Measurements from ENCODE around the gene CCDC179. TPM values are rescaled to one million over a fixed set of nuclear protein-coding genes. Genes with fewer than 3 reads are reported as not detected.

CCDC179 gene
- polyA plus RNA-seq, 2 of the 4 experiments (the other 2 are of a cell fraction) = not detected

- Histone ChIP-seq H3K9me3 (no peaks in the 10 kb centered on the region), H3K4me2 (no peak overlapping the region), H3K4me1 (no peaks in the 10 kb centered on the region), H3K27ac (no peak overlapping the region), H3K4me3 (no peak overlapping the region)
- no peak for FAIRE-seq
- no peak for DNase-seq (ENCODE audit: low read depth in 1 of 2, low spot score in 1 of 2)
- no peak for ATAC-seq
- TF ChIP-seq HDAC2 (IDR thresholded peaks at IDR 0.05) = no peak
- no peak for TF ChIP-seq HOXA7 (CRISPR knock-in tag; IDR thresholded peaks at IDR 0.05)
- TF ChIP-seq EHMT2 (IDR thresholded peaks at IDR 0.05; ENCODE audit: low read depth) = no peak
- no peak for TF ChIP-seq CEBPB (IDR thresholded peaks at IDR 0.05)
- TF ChIP-seq TP53 (CRISPR knock-in tag; IDR thresholded peaks at IDR 0.05) = no peak
- TF ChIP-seq HOXB13 (CRISPR knock-in tag; IDR thresholded peaks at IDR 0.05; ENCODE audit: low read depth) = no peak
- TF ChIP-seq FOSB (CRISPR knock-in tag; IDR thresholded peaks at IDR 0.05) = no peak
- TF ChIP-seq ESRRA (IDR thresholded peaks at IDR 0.05; ENCODE audit: borderline replicate concordance, low read length) = no peak
- TF ChIP-seq MAZ (IDR thresholded peaks at IDR 0.05; ENCODE audit: borderline replicate concordance, low read depth, low read length) = no peak
- TF ChIP-seq, protein P1, sequence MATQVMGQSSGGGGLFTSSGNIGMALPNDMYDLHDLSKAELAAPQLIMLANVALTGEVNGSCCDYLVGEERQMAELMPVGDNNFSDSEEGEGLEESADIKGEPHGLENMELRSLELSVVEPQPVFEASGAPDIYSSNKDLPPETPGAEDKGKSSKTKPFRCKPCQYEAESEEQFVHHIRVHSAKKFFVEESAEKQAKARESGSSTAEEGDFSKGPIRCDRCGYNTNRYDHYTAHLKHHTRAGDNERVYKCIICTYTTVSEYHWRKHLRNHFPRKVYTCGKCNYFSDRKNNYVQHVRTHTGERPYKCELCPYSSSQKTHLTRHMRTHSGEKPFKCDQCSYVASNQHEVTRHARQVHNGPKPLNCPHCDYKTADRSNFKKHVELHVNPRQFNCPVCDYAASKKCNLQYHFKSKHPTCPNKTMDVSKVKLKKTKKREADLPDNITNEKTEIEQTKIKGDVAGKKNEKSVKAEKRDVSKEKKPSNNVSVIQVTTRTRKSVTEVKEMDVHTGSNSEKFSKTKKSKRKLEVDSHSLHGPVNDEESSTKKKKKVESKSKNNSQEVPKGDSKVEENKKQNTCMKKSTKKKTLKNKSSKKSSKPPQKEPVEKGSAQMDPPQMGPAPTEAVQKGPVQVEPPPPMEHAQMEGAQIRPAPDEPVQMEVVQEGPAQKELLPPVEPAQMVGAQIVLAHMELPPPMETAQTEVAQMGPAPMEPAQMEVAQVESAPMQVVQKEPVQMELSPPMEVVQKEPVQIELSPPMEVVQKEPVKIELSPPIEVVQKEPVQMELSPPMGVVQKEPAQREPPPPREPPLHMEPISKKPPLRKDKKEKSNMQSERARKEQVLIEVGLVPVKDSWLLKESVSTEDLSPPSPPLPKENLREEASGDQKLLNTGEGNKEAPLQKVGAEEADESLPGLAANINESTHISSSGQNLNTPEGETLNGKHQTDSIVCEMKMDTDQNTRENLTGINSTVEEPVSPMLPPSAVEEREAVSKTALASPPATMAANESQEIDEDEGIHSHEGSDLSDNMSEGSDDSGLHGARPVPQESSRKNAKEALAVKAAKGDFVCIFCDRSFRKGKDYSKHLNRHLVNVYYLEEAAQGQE (IDR thresholded peaks at IDR 0.05) = no peak
- TF ChIP-seq, protein P2, sequence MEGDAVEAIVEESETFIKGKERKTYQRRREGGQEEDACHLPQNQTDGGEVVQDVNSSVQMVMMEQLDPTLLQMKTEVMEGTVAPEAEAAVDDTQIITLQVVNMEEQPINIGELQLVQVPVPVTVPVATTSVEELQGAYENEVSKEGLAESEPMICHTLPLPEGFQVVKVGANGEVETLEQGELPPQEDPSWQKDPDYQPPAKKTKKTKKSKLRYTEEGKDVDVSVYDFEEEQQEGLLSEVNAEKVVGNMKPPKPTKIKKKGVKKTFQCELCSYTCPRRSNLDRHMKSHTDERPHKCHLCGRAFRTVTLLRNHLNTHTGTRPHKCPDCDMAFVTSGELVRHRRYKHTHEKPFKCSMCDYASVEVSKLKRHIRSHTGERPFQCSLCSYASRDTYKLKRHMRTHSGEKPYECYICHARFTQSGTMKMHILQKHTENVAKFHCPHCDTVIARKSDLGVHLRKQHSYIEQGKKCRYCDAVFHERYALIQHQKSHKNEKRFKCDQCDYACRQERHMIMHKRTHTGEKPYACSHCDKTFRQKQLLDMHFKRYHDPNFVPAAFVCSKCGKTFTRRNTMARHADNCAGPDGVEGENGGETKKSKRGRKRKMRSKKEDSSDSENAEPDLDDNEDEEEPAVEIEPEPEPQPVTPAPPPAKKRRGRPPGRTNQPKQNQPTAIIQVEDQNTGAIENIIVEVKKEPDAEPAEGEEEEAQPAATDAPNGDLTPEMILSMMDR (IDR thresholded peaks at IDR 0.05) = no peak
- no peak for TF ChIP-seq RARB (CRISPR knock-in tag; IDR thresholded peaks at IDR 0.05)
- no peak for TF ChIP-seq HMGXB4 (CRISPR knock-in tag; IDR thresholded peaks at IDR 0.05; ENCODE audit: borderline replicate concordance)
- TF ChIP-seq ZC3H11A (IDR thresholded peaks at IDR 0.05) = no peak
- TF ChIP-seq ZFP36 (IDR thresholded peaks at IDR 0.05; ENCODE audit: borderline replicate concordance, partially characterized antibody) = no peak
- TF ChIP-seq POLR2A (IDR thresholded peaks at IDR 0.05; ENCODE audit: low read length) = no peak
- ChIA-PET POLR2A (no interaction called here), CTCF (no interaction called here)
These were observed 18.3 kb upstream of the CCDC179 start for GRCh38 chr11:22878604-22879003.

DNA sequence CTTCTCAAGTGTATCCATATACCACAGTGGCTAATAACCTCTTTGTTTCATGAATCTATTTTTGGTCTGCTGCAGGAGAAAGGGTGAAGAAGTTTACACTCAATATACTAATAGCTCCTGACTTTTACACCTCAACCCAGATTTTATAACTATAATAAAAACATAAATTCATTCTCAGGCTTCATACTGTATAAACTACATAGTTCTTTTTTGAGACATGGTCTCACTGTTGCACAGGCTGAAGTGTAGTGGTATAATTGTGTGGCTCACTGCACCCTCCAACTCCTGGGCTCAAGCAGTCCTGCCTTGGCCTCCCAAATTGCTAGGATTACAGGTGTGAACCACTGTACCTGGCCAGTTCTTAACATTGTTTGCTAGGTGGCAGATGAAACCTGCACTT is 17.8 kb upstream of the CCDC179 start:
- FAIRE-seq = no peak
- Histone ChIP-seq H3K27ac (no peak overlapping the region), H3K4me3 (no peak overlapping the region), H3K4me1 (no peaks in the 10 kb centered on the region), H3K4me2 (no peak overlapping the region), H3K9me3 (no peaks in the 10 kb centered on the region)
- ChIA-PET POLR2A (no interaction called here), CTCF (no interaction called here)
- no peak for DNase-seq (ENCODE audit: low read depth in 1 of 2, low spot score in 1 of 2)
- no peak for ATAC-seq
- TF ChIP-seq CBX8 (IDR thresholded peaks at IDR 0.05) (no peak), RARB (CRISPR knock-in tag; IDR thresholded peaks at IDR 0.05) (no peak), MAZ (IDR thresholded peaks at IDR 0.05; ENCODE audit: borderline replicate concordance, low read depth, low read length) (no peak), ZFP36 (IDR thresholded peaks at IDR 0.05; ENCODE audit: borderline replicate concordance, partially characterized antibody) (no peak), GATA3 (IDR thresholded peaks at IDR 0.05; ENCODE audit: borderline replicate concordance) (no peak), EHF (CRISPR knock-in tag; IDR thresholded peaks at IDR 0.05) (no peak), NFE2L2 (conservative IDR thresholded peaks at IDR 0.05; ENCODE audit: low read length) (no peak), BHLHE40 (IDR thresholded peaks at IDR 0.05; ENCODE audit: low read depth, low read length) (no peak), NR3C1 (IDR thresholded peaks at IDR 0.05) (no peak), TP53 (CRISPR knock-in tag; IDR thresholded peaks at IDR 0.05) (no peak), FOXS1 (CRISPR knock-in tag; IDR thresholded peaks at IDR 0.05) (no peak), ZSCAN20 (CRISPR knock-in tag; IDR thresholded peaks at IDR 0.05) (no peak), CEBPB (IDR thresholded peaks at IDR 0.05) (no peak), FOSL2 (IDR thresholded peaks at IDR 0.05) (no peak), FOSL2 (CRISPR knock-in tag; IDR thresholded peaks at IDR 0.05) (no peak), HOXA7 (CRISPR knock-in tag; IDR thresholded peaks at IDR 0.05) (no peak), SMC3 (IDR thresholded peaks at IDR 0.05) (no peak)
- TF ChIP-seq, protein P3, sequence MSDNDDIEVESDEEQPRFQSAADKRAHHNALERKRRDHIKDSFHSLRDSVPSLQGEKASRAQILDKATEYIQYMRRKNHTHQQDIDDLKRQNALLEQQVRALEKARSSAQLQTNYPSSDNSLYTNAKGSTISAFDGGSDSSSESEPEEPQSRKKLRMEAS (IDR thresholded peaks at IDR 0.05) = no peak
- TF ChIP-seq, protein P4, sequence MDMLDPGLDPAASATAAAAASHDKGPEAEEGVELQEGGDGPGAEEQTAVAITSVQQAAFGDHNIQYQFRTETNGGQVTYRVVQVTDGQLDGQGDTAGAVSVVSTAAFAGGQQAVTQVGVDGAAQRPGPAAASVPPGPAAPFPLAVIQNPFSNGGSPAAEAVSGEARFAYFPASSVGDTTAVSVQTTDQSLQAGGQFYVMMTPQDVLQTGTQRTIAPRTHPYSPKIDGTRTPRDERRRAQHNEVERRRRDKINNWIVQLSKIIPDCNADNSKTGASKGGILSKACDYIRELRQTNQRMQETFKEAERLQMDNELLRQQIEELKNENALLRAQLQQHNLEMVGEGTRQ (IDR thresholded peaks at IDR 0.05) = no peak

Data from A549 (cell line).